ENCODE measurements around the gene GPR108. TPM values are rescaled to one million over a fixed set of nuclear protein-coding genes. Genes with fewer than 3 reads are reported as not detected.

The GPR108 gene
- total RNA-seq, 1 donor from 2014 or later: 58.2 TPM

- no peak overlapping the region for H3K4me3 ChIP-seq (ENCODE audit: low read depth, low read length)
- TF ChIP-seq, protein P1, sequence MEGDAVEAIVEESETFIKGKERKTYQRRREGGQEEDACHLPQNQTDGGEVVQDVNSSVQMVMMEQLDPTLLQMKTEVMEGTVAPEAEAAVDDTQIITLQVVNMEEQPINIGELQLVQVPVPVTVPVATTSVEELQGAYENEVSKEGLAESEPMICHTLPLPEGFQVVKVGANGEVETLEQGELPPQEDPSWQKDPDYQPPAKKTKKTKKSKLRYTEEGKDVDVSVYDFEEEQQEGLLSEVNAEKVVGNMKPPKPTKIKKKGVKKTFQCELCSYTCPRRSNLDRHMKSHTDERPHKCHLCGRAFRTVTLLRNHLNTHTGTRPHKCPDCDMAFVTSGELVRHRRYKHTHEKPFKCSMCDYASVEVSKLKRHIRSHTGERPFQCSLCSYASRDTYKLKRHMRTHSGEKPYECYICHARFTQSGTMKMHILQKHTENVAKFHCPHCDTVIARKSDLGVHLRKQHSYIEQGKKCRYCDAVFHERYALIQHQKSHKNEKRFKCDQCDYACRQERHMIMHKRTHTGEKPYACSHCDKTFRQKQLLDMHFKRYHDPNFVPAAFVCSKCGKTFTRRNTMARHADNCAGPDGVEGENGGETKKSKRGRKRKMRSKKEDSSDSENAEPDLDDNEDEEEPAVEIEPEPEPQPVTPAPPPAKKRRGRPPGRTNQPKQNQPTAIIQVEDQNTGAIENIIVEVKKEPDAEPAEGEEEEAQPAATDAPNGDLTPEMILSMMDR (conservative IDR thresholded peaks at IDR 0.05; ENCODE audit: low read depth, low read length): no peak
Observed at GRCh38 chr19:6708346-6708745, 29.0 kb downstream of the GPR108 start.

GRCh38 chr19:6707658-6708018, 29.7 kb downstream of the GPR108 start:
- TF ChIP-seq, protein P1 (conservative IDR thresholded peaks at IDR 0.05; ENCODE audit: low read depth, low read length): no peak
- H3K4me3 ChIP-seq (ENCODE audit: low read depth, low read length): no peak overlapping the region
- DNase-seq (ENCODE audit: low read depth): no peak

More at GRCh38 chr19:6708346-6708745, 29.0 kb downstream of the GPR108 start:
- DNase-seq (ENCODE audit: low read depth): no peak

GRCh38 chr19:6707011-6707657, 30.2 kb downstream of the GPR108 start:
- TF ChIP-seq, protein P1 (conservative IDR thresholded peaks at IDR 0.05; ENCODE audit: low read depth, low read length): no peak
- H3K4me3 ChIP-seq (ENCODE audit: low read depth, low read length): no peak overlapping the region
- DNase-seq (ENCODE audit: low read depth): no peak

- DNase-seq (ENCODE audit: low read depth): no peak
- TF ChIP-seq, protein P1 (conservative IDR thresholded peaks at IDR 0.05; ENCODE audit: low read depth, low read length): no peak
- no peak overlapping the region for H3K4me3 ChIP-seq (ENCODE audit: low read depth, low read length)
Observed at GRCh38 chr19:6706633-6706958, 30.8 kb downstream of the GPR108 start.

GRCh38 chr19:6705931-6706632, 31.3 kb downstream of the GPR108 start:
- DNase-seq (ENCODE audit: low read depth): no peak
- TF ChIP-seq, protein P1 (conservative IDR thresholded peaks at IDR 0.05; ENCODE audit: low read depth, low read length): no peak
- H3K4me3 ChIP-seq (ENCODE audit: low read depth, low read length): no peak overlapping the region

DNA sequence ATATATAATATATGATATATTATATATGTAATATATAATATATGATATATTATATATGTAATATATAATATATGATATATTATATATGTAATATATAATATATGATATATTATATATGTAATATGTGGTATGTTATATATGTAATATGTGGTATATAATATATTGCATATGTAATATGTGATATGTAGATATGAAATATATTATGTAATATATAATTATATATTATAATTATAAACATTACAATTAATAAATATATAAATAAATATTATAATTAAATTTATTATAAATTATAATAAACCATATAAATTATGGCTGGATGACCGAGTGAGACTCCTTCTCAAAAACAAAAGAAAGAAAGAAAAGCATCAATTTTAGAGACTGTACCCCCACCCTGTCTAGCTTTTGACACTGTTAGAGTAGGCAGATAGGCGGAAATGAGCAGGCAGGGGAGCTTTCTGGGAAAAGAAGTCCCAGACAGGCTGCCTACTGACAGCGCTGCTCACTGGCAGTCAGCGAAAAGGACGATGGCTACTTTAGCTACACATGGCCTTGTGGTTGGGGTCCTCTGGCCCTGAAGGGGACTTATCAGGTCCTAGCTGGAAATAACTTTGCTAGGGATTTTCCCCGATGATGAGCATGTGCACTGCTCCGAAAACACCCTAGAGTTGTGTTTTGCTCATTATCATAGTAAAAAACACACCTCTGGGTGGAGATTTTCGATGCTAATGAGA, 36.6 kb downstream of the GPR108 start:
- TF ChIP-seq, protein P1 (conservative IDR thresholded peaks at IDR 0.05; ENCODE audit: low read depth, low read length): no peak
- no peak for DNase-seq (ENCODE audit: low read depth)
- no peak overlapping the region for H3K4me3 ChIP-seq (ENCODE audit: low read depth, low read length)
